Measurements from ENCODE around the gene RASIP1. TPM values are rescaled to one million over a fixed set of nuclear protein-coding genes. Genes with fewer than 3 reads are reported as not detected.

Gene RASIP1
- total RNA-seq, 2 donors from 2014 or later, result 3.4 to 5.2 TPM

GRCh38 chr19:48777139-48777538 lies 36.7 kb upstream of the RASIP1 start:
- H3K27me3 ChIP-seq (ENCODE audit: control insufficient read depth, insufficient read depth, low read length, poor library complexity, severe bottlenecking), result no peaks in the 10 kb centered on the region
- no peaks in the 10 kb centered on the region for H3K27me3 Mint-ChIP-seq (ENCODE audit: insufficient read depth)
- H3K27ac ChIP-seq (ENCODE audit: low read depth, low read length), result no peak overlapping the region
- H3K4me1 Mint-ChIP-seq, result peaks cover 3% of the 10 kb centered on the region
- WGBS, 2 experiments (ENCODE audit: insufficient coverage in 1 of 2, insufficient read length in 1 of 2), result 96% methylated on average over 5 of the region's 5 CpGs; no CpG with 5 or more reads in 1 of the 2 experiments
- H3K36me3 ChIP-seq (ENCODE audit: control insufficient read depth, insufficient read depth, low read length), result no peaks in the 10 kb centered on the region
- TF ChIP-seq CTCF (conservative IDR thresholded peaks at IDR 0.05), result no peak
- no peak overlapping the region for H3K4me3 Mint-ChIP-seq
- H3K9me3 ChIP-seq (ENCODE audit: control insufficient read depth, low read length), result no peaks in the 10 kb centered on the region
- H3K4me3 ChIP-seq (ENCODE audit: low read length), result no peak overlapping the region
- no peaks in the 10 kb centered on the region for H3K4me1 ChIP-seq (ENCODE audit: control insufficient read depth, insufficient read depth, low read length)
- no peak overlapping the region for H3K9ac ChIP-seq (ENCODE audit: extremely low read depth, low read length, poor library complexity, severe bottlenecking)
- no peak overlapping the region for H3K27ac Mint-ChIP-seq
- H3K36me3 Mint-ChIP-seq (ENCODE audit: low read depth), result no peaks in the 10 kb centered on the region
- H3K9me3 Mint-ChIP-seq, result peaks cover 3% of the 10 kb centered on the region
- no peak for DNase-seq

- WGBS, 2 experiments (ENCODE audit: insufficient coverage in 1 of 2, insufficient read length in 1 of 2), result 91 to 95% methylated on average over 5 to 13 of the region's 13 CpGs
- H3K27ac Mint-ChIP-seq, result no peak overlapping the region
- H3K27me3 ChIP-seq (ENCODE audit: control insufficient read depth, insufficient read depth, low read length, poor library complexity, severe bottlenecking), result no peaks in the 10 kb centered on the region
- H3K9me3 Mint-ChIP-seq, result no peaks in the 10 kb centered on the region
- H3K36me3 ChIP-seq (ENCODE audit: control insufficient read depth, insufficient read depth, low read length), result no peaks in the 10 kb centered on the region
- no peak overlapping the region for H3K4me3 Mint-ChIP-seq
- no peaks in the 10 kb centered on the region for H3K27me3 Mint-ChIP-seq (ENCODE audit: insufficient read depth)
- H3K36me3 Mint-ChIP-seq (ENCODE audit: low read depth), result no peaks in the 10 kb centered on the region
- H3K9me3 ChIP-seq (ENCODE audit: control insufficient read depth, low read length), result no peaks in the 10 kb centered on the region
- H3K4me3 ChIP-seq (ENCODE audit: low read length), result no peak overlapping the region
- no peaks in the 10 kb centered on the region for H3K4me1 ChIP-seq (ENCODE audit: control insufficient read depth, insufficient read depth, low read length)
- H3K4me1 Mint-ChIP-seq, result no peaks in the 10 kb centered on the region
- no peak overlapping the region for H3K27ac ChIP-seq (ENCODE audit: low read depth, low read length)
- TF ChIP-seq CTCF (conservative IDR thresholded peaks at IDR 0.05), result no peak
- no peak overlapping the region for H3K9ac ChIP-seq (ENCODE audit: extremely low read depth, low read length, poor library complexity, severe bottlenecking)
- no peak for DNase-seq
These were observed 32.1 kb upstream of the RASIP1 start for GRCh38 chr19:48772503-48772953.

GRCh38 chr19:48770734-48771472 lies 30.5 kb upstream of the RASIP1 start:
- Mint-ChIP-seq H3K9me3 (no peaks in the 10 kb centered on the region), H3K27me3 (ENCODE audit: insufficient read depth) (peaks cover 4% of the 10 kb centered on the region), H3K4me1 (no peaks in the 10 kb centered on the region), H3K4me3 (no peak overlapping the region), H3K27ac (no peak overlapping the region), H3K36me3 (ENCODE audit: low read depth) (no peaks in the 10 kb centered on the region)
- no peak for TF ChIP-seq CTCF (conservative IDR thresholded peaks at IDR 0.05)
- WGBS, 2 experiments (ENCODE audit: insufficient coverage in 1 of 2, insufficient read length in 1 of 2), result 89 to 95% methylated on average over 11 to 20 of the region's 20 CpGs
- Histone ChIP-seq H3K36me3 (ENCODE audit: control insufficient read depth, insufficient read depth, low read length) (no peaks in the 10 kb centered on the region), H3K27me3 (ENCODE audit: control insufficient read depth, insufficient read depth, low read length, poor library complexity, severe bottlenecking) (no peaks in the 10 kb centered on the region), H3K9me3 (ENCODE audit: control insufficient read depth, low read length) (no peaks in the 10 kb centered on the region), H3K9ac (ENCODE audit: extremely low read depth, low read length, poor library complexity, severe bottlenecking) (no peak overlapping the region), H3K27ac (ENCODE audit: low read depth, low read length) (no peak overlapping the region), H3K4me1 (ENCODE audit: control insufficient read depth, insufficient read depth, low read length) (no peaks in the 10 kb centered on the region), H3K4me3 (ENCODE audit: low read length) (no peak overlapping the region)
- no peak for DNase-seq
